Endothelial cell (in vitro differentiated cells): Measurements from ENCODE around the gene ATOSB. TPM values are rescaled to one million over a fixed set of nuclear protein-coding genes. Genes with fewer than 3 reads are reported as not detected.

ENCODE experiments used
- DNase-seq: peaks from one replicate; pipeline ENCODE4 v3.0.0; 2021; ENCODE audit warnings: low spot score
- H3K27ac Mint-ChIP-seq: one replicate; pipeline ENCODE4 v1.8.0; 2021; ENCODE audit warnings: mixed read lengths, inconsistent platforms; ENCODE audit not compliant: unreplicated experiment
- H3K27me3 Mint-ChIP-seq: one replicate; pipeline ENCODE4 v1.8.0; 2021; ENCODE audit warnings: mild to moderate bottlenecking, moderate library complexity, mixed read lengths, inconsistent platforms; ENCODE audit not compliant: unreplicated experiment
- H3K36me3 Mint-ChIP-seq: one replicate; pipeline ENCODE4 v1.8.0; 2021; ENCODE audit warnings: mild to moderate bottlenecking, low read depth, mixed read lengths, inconsistent platforms; ENCODE audit not compliant: unreplicated experiment
- H3K4me1 Mint-ChIP-seq: one replicate; pipeline ENCODE4 v1.8.0; 2021; ENCODE audit warnings: mild to moderate bottlenecking, mixed read lengths, inconsistent platforms; ENCODE audit not compliant: unreplicated experiment
- H3K4me3 Mint-ChIP-seq: one replicate; pipeline ENCODE4 v1.8.0; 2021; ENCODE audit warnings: mild to moderate bottlenecking, mixed read lengths, inconsistent platforms; ENCODE audit not compliant: unreplicated experiment
- H3K9me3 Mint-ChIP-seq: one replicate; pipeline ENCODE4 v1.8.0; 2021; ENCODE audit warnings: mixed read lengths, inconsistent platforms; ENCODE audit not compliant: unreplicated experiment
- CTCF ChIP-seq: fragments of 200-600 bp; sonication (generic); IDR thresholded peaks from one replicate; pipeline ENCODE4 v1.5.0; 2021; ENCODE audit warnings: antibody characterized with exemption; ENCODE audit not compliant: unreplicated experiment
- total RNA-seq: library from RNA; stranded (reverse); fragmentation: NEBNext Ultra II Directional; extraction: Animal tissue kit (Norgen Biotek cat#: 25700); gene quantifications from one replicate; pipeline ENCODE4 v1.2.1, GENCODE V29; 2021; ENCODE audit not compliant: unreplicated experiment

ATOSB gene
- total RNA-seq, 1 donor from 2014 or later: 33.7 TPM

GRCh38 chr9:35116898-35117551 is 1.4 kb upstream of the ATOSB start:
- DNase-seq: peak; percentile 91
- no peaks in the 10 kb centered on the region for H3K9me3 Mint-ChIP-seq
- peaks cover 16% of the 10 kb centered on the region for H3K36me3 Mint-ChIP-seq
- TF ChIP-seq CTCF: peak; percentile 78
- peaks cover 8% of the 10 kb centered on the region for H3K27me3 Mint-ChIP-seq
- peaks cover 20% of the 10 kb centered on the region for H3K4me1 Mint-ChIP-seq
- H3K27ac Mint-ChIP-seq: peak overlapping the region; percentile 77
- H3K4me3 Mint-ChIP-seq: peak overlapping the region; percentile 99

DNA sequence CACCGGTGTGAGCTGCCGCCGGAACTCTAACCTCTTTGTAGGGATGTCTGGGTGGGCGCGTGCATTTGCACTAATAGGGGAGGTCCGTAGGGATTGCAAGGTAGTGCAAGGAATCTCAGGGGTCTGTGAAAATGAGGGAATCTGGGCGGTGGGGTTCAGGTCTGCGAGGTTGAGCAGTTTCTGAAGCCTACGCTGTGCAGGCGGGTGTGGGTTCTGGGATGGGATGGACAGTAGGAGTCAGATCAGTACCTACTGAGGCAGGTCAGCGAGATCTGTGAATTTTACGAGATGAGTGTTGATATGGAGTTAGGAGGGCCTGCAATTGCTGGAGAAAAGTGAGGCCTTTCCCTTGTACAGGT is 856 bp upstream of the ATOSB start:
- H3K27me3 Mint-ChIP-seq: peaks cover 11% of the 10 kb centered on the region

GRCh38 chr9:35114840-35115628 is 628 bp downstream of the ATOSB start:
- Mint-ChIP-seq H3K27ac (peak overlapping the region; percentile 98), H3K36me3 (peaks cover 19% of the 10 kb centered on the region), H3K27me3 (peaks cover 13% of the 10 kb centered on the region), H3K4me1 (peaks cover 30% of the 10 kb centered on the region), H3K4me3 (peak overlapping the region; percentile 99), H3K9me3 (no peaks in the 10 kb centered on the region)
- TF ChIP-seq CTCF: no peak
- peak; percentile 59 for DNase-seq

More for the DNA sequence above, 856 bp upstream of the ATOSB start:
- H3K4me3 Mint-ChIP-seq: peak overlapping the region; percentile 99
- H3K9me3 Mint-ChIP-seq: no peaks in the 10 kb centered on the region
- H3K27ac Mint-ChIP-seq: peak overlapping the region; percentile 77
- H3K36me3 Mint-ChIP-seq: peaks cover 19% of the 10 kb centered on the region
- H3K4me1 Mint-ChIP-seq: peaks cover 25% of the 10 kb centered on the region
- DNase-seq: no peak
- TF ChIP-seq CTCF: no peak

DNA sequence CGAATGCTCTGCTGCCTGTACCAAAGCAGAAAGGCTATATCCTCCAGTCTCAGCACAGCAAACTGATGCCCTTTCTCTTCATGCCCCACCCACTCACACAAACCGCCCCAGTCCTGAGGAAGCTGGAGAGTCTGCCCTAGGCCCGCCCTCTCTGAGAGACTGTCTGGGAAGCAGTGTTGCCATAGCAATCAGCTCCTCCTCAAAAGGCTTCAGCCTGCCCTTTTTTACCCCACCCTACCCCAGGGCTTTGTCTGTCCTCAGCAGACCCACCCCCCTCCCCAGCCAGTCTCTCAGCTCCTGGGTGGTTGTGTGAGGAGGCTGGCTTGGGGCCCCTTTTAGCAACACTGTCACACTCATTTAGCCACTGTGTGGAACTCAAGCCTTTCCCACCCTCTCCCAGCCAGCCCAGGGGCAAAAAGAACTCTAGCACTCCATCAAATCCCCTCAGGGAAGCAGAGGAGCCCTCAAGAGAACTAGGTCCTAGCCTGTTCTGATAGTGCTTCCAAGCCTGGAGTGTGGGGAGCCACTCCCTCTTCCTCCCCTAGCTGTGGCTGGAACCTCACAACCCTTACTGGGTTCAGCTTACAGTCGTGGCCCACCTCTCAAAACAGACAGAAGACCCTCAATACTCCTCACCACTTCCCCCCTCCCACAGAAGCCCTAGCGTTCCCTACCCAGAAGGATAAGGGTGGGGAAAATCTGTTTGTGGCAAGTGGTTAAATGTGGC is 1.4 kb downstream of the ATOSB start:
- no peaks in the 10 kb centered on the region for H3K9me3 Mint-ChIP-seq
- peak; percentile 80 for DNase-seq
- H3K36me3 Mint-ChIP-seq: peaks cover 19% of the 10 kb centered on the region
- peaks cover 32% of the 10 kb centered on the region for H3K4me1 Mint-ChIP-seq
- peak overlapping the region; percentile 99 for H3K4me3 Mint-ChIP-seq
- peaks cover 13% of the 10 kb centered on the region for H3K27me3 Mint-ChIP-seq
- TF ChIP-seq CTCF: no peak
- peak overlapping the region; percentile 98 for H3K27ac Mint-ChIP-seq
